ENCODE results near the gene PLA2G4F.

PLA2G4F gene

GRCh38 chr15:42156243-42156922 lies at the start of gene PLA2G4F:
Gene PLA2G4F (minus strand): TSS chr15:42156636. CDS start chr15:42156549, 87 bp downstream.
- DNase-seq (ENCODE audit: low spot score) = no peak

GRCh38 chr15:42203891-42204290 lies 47.5 kb upstream of the PLA2G4F start:
- DNase-seq (ENCODE audit: low spot score) = no peak

- no peak for DNase-seq (ENCODE audit: low spot score)
Measured at GRCh38 chr15:42202653-42203052, 46.2 kb upstream of the PLA2G4F start.

- no peak for DNase-seq (ENCODE audit: low spot score)
Measured at GRCh38 chr15:42201801-42202200, 45.4 kb upstream of the PLA2G4F start.

GRCh38 chr15:42199126-42199525 lies 42.7 kb upstream of the PLA2G4F start:
- DNase-seq (ENCODE audit: low spot score) = no peak

GRCh38 chr15:42198516-42198915 lies 42.1 kb upstream of the PLA2G4F start:
- DNase-seq (ENCODE audit: low spot score) = no peak

- DNase-seq (ENCODE audit: low spot score) = no peak
Measured at GRCh38 chr15:42194513-42194912, 38.1 kb upstream of the PLA2G4F start.

- DNase-seq (ENCODE audit: low spot score) = no peak
Measured at GRCh38 chr15:42193383-42193782, 36.9 kb upstream of the PLA2G4F start.

GRCh38 chr15:42191610-42192346 lies 35.3 kb upstream of the PLA2G4F start:
- no peak for DNase-seq (ENCODE audit: low spot score)

GRCh38 chr15:42190370-42190769 lies 33.9 kb upstream of the PLA2G4F start:
- no peak for DNase-seq (ENCODE audit: low spot score)

- no peak for DNase-seq (ENCODE audit: low spot score)
Measured at GRCh38 chr15:42185801-42186200, 29.4 kb upstream of the PLA2G4F start.

GRCh38 chr15:42184736-42185135 lies 28.3 kb upstream of the PLA2G4F start:
- DNase-seq (ENCODE audit: low spot score) = no peak

GRCh38 chr15:42184296-42184695 lies 27.9 kb upstream of the PLA2G4F start:
- no peak for DNase-seq (ENCODE audit: low spot score)

- no peak for DNase-seq (ENCODE audit: low spot score)
Measured at GRCh38 chr15:42182961-42183360, 26.5 kb upstream of the PLA2G4F start.

- DNase-seq (ENCODE audit: low spot score) = no peak
Measured at GRCh38 chr15:42182328-42182886, 26.0 kb upstream of the PLA2G4F start.

- DNase-seq (ENCODE audit: low spot score) = no peak
Measured at GRCh38 chr15:42178056-42178455, 21.6 kb upstream of the PLA2G4F start.

GRCh38 chr15:42175671-42176070 lies 19.2 kb upstream of the PLA2G4F start:
- no peak for DNase-seq (ENCODE audit: low spot score)

- no peak for DNase-seq (ENCODE audit: low spot score)
Measured at GRCh38 chr15:42172475-42172874, 16.0 kb upstream of the PLA2G4F start.

GRCh38 chr15:42171795-42172194 lies 15.4 kb upstream of the PLA2G4F start:
- no peak for DNase-seq (ENCODE audit: low spot score)

- no peak for DNase-seq (ENCODE audit: low spot score)
Measured at GRCh38 chr15:42171122-42171521, 14.7 kb upstream of the PLA2G4F start.

GRCh38 chr15:42166225-42166940 lies 9.9 kb upstream of the PLA2G4F start:
- no peak for DNase-seq (ENCODE audit: low spot score)

GRCh38 chr15:42165106-42165505 lies 8.7 kb upstream of the PLA2G4F start:
- DNase-seq (ENCODE audit: low spot score) = no peak
